Uterus (tissue), 2 donors: ENCODE measurements around the gene MUC5AC.

Experiments used
- CTCF ChIP-seq, 4 experiments: fragments of 200-600 bp in 2 of 4; fragments of 450-650 bp in 2 of 4; sonication (generic) in 2 of 4; IDR thresholded peaks; one replicate each; pipeline ENCODE4 v1.5.1; 2016 to 2019; ENCODE audit warnings: antibody characterized with exemption in 4 of 4, mild to moderate bottlenecking in 2 of 4, moderate library complexity in 1 of 4
- POLR2A ChIP-seq, 2 donors: fragments of 450-650 bp; IDR thresholded peaks; one replicate each; pipeline ENCODE4 v1.6.1; 2016; ENCODE audit warnings: antibody characterized with exemption in 2 of 2, mild to moderate bottlenecking in 1 of 2, moderate library complexity in 1 of 2

- TF ChIP-seq CTCF (IDR thresholded peaks at IDR 0.05) (no peak), POLR2A (IDR thresholded peaks at IDR 0.05) (no peak)
These were observed 68.7 kb downstream of the MUC5AC start for GRCh38 chr11:1226226-1226985.
